Peyer's patch (tissue), 4 donors: ENCODE measurements around the gene A2ML1. TPM values are rescaled to one million over a fixed set of nuclear protein-coding genes. Genes with fewer than 3 reads are reported as not detected.
"Not testable (repeated sequence)": the region's sequence is repeated elsewhere in the genome, so short reads cannot be mapped to it uniquely, and the experiment has no call there.

ENCODE experiments used
- DNase-seq, 3 donors: peaks; one replicate each; pipeline ENCODE4 v3.0.0-alpha.2; 2017 to 2019
- H3K27ac ChIP-seq, 4 donors: fragments of 200-600 bp; sonication (generic); one replicate each; pipeline ENCODE4 v1.5.1; 2016 to 2019
- H3K27me3 ChIP-seq, 2 donors: fragments of 200-600 bp; sonication (generic); one replicate each; pipeline ENCODE4 v1.5.1; 2019
- H3K36me3 ChIP-seq, 3 donors: fragments of 200-600 bp; sonication (generic); one replicate each; pipeline ENCODE4 v1.5.1; 2016 to 2019
- H3K4me1 ChIP-seq, 4 donors: fragments of 200-600 bp; sonication (generic); one replicate each; pipeline ENCODE4 v1.5.1; 2016 to 2019
- H3K4me3 ChIP-seq, 4 donors: fragments of 200-600 bp; sonication (generic); 1 replicate in 3 of 4; 2 replicates in 1 of 4; pipeline ENCODE4 v1.5.1; 2016 to 2019; ENCODE audit warnings: mild to moderate bottlenecking in 1 of 4
- H3K9me3 ChIP-seq, 4 donors: fragments of 200-600 bp; sonication (generic); one replicate each; pipeline ENCODE4 v1.5.1; 2016 to 2019; ENCODE audit warnings: mild to moderate bottlenecking in 1 of 4
- CTCF ChIP-seq, 6 experiments: fragments of 450-650 bp in 4 of 6; fragments of 200-600 bp in 2 of 6; sonication (generic) in 1 of 6; IDR thresholded peaks; one replicate each; pipeline ENCODE4 v1.5.1; 2017 to 2019; ENCODE audit warnings: antibody characterized with exemption in 6 of 6, mild to moderate bottlenecking in 3 of 6, moderate library complexity in 1 of 6
- POLR2A ChIP-seq, 2 donors: fragments of 450-650 bp; IDR thresholded peaks; one replicate each; pipeline ENCODE4 v1.5.1; 2017; ENCODE audit warnings: antibody characterized with exemption in 2 of 2, mild to moderate bottlenecking in 2 of 2, moderate library complexity in 2 of 2
- total RNA-seq, 4 donors: library from RNA; depleted of rRNA; stranded (reverse); fragments of >200 nt; gene quantifications; one replicate each; pipeline ENCODE4 v1.1.0, GENCODE V29; 2016

The A2ML1 gene
- total RNA-seq, 4 donors from 2014 or later = 0.83 TPM; not detected in 3

GRCh38 chr12:8891976-8892375 is 69.6 kb downstream of the A2ML1 start:
- Histone ChIP-seq H3K4me3 (no peak overlapping the region), H3K4me1 (no peaks in the 10 kb centered on the region), H3K27ac (no peak overlapping the region), H3K36me3 (no peaks in the 10 kb centered on the region), H3K27me3 (no peaks in the 10 kb centered on the region), H3K9me3 (no peaks in the 10 kb centered on the region)
- TF ChIP-seq POLR2A (IDR thresholded peaks at IDR 0.05) = no peak
- no peak for TF ChIP-seq CTCF (IDR thresholded peaks at IDR 0.05)
- DNase-seq = no peak

GRCh38 chr12:8894378-8894777 is 72.0 kb downstream of the A2ML1 start:
- TF ChIP-seq CTCF (IDR thresholded peaks at IDR 0.05) (no peak), POLR2A (IDR thresholded peaks at IDR 0.05) (no peak)
- Histone ChIP-seq H3K9me3 (no peaks in the 10 kb centered on the region), H3K27ac (no peak overlapping the region), H3K36me3 (no peaks in the 10 kb centered on the region), H3K4me3 (no peak overlapping the region), H3K27me3 (no peaks in the 10 kb centered on the region), H3K4me1 (no peaks in the 10 kb centered on the region)
- no peak for DNase-seq

GRCh38 chr12:8894986-8895385 is 72.6 kb downstream of the A2ML1 start:
- H3K9me3 ChIP-seq = no peaks in the 10 kb centered on the region
- no peak for DNase-seq
- no peak overlapping the region for H3K27ac ChIP-seq
- TF ChIP-seq POLR2A (IDR thresholded peaks at IDR 0.05) (no peak), CTCF (IDR thresholded peaks at IDR 0.05) (no peak)
- H3K36me3 ChIP-seq = no peaks in the 10 kb centered on the region
- no peak overlapping the region for H3K4me3 ChIP-seq
- H3K27me3 ChIP-seq = no peaks in the 10 kb centered on the region
- no peaks in the 10 kb centered on the region for H3K4me1 ChIP-seq

GRCh38 chr12:8897081-8897480 is 74.7 kb downstream of the A2ML1 start:
- Histone ChIP-seq H3K27ac (no peak overlapping the region), H3K4me3 (no peak overlapping the region), H3K9me3 (no peaks in the 10 kb centered on the region), H3K27me3 (no peaks in the 10 kb centered on the region), H3K4me1 (no peaks in the 10 kb centered on the region), H3K36me3 (no peaks in the 10 kb centered on the region)
- no peak for DNase-seq
- TF ChIP-seq CTCF (IDR thresholded peaks at IDR 0.05) (no peak), POLR2A (IDR thresholded peaks at IDR 0.05) (no peak)

GRCh38 chr12:8899830-8900229 is 77.4 kb downstream of the A2ML1 start:
- no peak for DNase-seq
- H3K27ac ChIP-seq = no peak overlapping the region
- H3K27me3 ChIP-seq = no peaks in the 10 kb centered on the region
- TF ChIP-seq CTCF (IDR thresholded peaks at IDR 0.05) (no peak), POLR2A (IDR thresholded peaks at IDR 0.05) (no peak)
- H3K36me3 ChIP-seq = no peaks in the 10 kb centered on the region
- H3K4me3 ChIP-seq = no peak overlapping the region
- H3K9me3 ChIP-seq = no peaks in the 10 kb centered on the region
- H3K4me1 ChIP-seq = no peaks in the 10 kb centered on the region

- DNase-seq = peak in 1 of 3 donors; percentile 42
- H3K4me3 ChIP-seq, H3K9me3 ChIP-seq, H3K27me3 ChIP-seq, H3K4me1 ChIP-seq, H3K27ac ChIP-seq, H3K36me3 ChIP-seq: not testable (repeated sequence)
Observed at GRCh38 chr12:8902703-8903102, 80.3 kb downstream of the A2ML1 start.
